ENCODE results near the gene TRPM5. TPM values are rescaled to one million over a fixed set of nuclear protein-coding genes. Genes with fewer than 3 reads are reported as not detected.

TRPM5 gene
- total RNA-seq, 1 donor from 2014 or later = 0.34 TPM

GRCh38 chr11:2396471-2396870, 47.8 kb downstream of the TRPM5 start:
- Mint-ChIP-seq H3K4me3 (no peak overlapping the region), H3K9me3 (no peaks in the 10 kb centered on the region), H3K27ac (no peak overlapping the region), H3K4me1 (peaks cover 4% of the 10 kb centered on the region), H3K36me3 (no peaks in the 10 kb centered on the region), H3K27me3 (ENCODE audit: insufficient read depth, low read depth) (no peaks in the 10 kb centered on the region)
- Histone ChIP-seq H2AFZ (replicated peaks) (no peak overlapping the region), H3K9ac (no peak overlapping the region), H3K36me3 (no peaks in the 10 kb centered on the region), H3K4me3 (no peak overlapping the region), H3K27ac (no peak overlapping the region), H4K20me1 (ENCODE audit: low read depth) (peaks cover 26% of the 10 kb centered on the region), H3K4me1 (peaks cover under 1% of the 10 kb centered on the region), H3F3A (ENCODE audit: low read depth) (peaks cover 22% of the 10 kb centered on the region), H3K9me3 (ENCODE audit: low read depth) (no peaks in the 10 kb centered on the region), H3K4me2 (no peak overlapping the region), H3K27me3 (no peaks in the 10 kb centered on the region), H3K79me2 (ENCODE audit: low read depth) (peaks cover 8% of the 10 kb centered on the region)
- TF ChIP-seq EZH2phosphoT487 (IDR thresholded peaks at IDR 0.05) = no peak
- no peak for TF ChIP-seq EZH2 (IDR thresholded peaks at IDR 0.05)
- TF ChIP-seq CTCF (IDR thresholded peaks at IDR 0.05) = no peak
- no peak for DNase-seq (ENCODE audit: low spot score)

GRCh38 chr11:2395856-2396255, 48.5 kb downstream of the TRPM5 start:
- TF ChIP-seq EZH2 (IDR thresholded peaks at IDR 0.05) = no peak
- no peak for TF ChIP-seq CTCF (IDR thresholded peaks at IDR 0.05)
- no peak for TF ChIP-seq EZH2phosphoT487 (IDR thresholded peaks at IDR 0.05)
- Mint-ChIP-seq H3K4me3 (no peak overlapping the region), H3K36me3 (no peaks in the 10 kb centered on the region), H3K27me3 (ENCODE audit: insufficient read depth, low read depth) (no peaks in the 10 kb centered on the region), H3K27ac (no peak overlapping the region), H3K4me1 (peaks cover 2% of the 10 kb centered on the region), H3K9me3 (no peaks in the 10 kb centered on the region)
- no peak overlapping the region for H3K4me3 ChIP-seq
- H3K36me3 ChIP-seq = no peaks in the 10 kb centered on the region
- no peak overlapping the region for H3K27ac ChIP-seq
- no peak overlapping the region for H3K9ac ChIP-seq
- no peaks in the 10 kb centered on the region for H3K4me1 ChIP-seq
- peaks cover 22% of the 10 kb centered on the region for H3F3A ChIP-seq (ENCODE audit: low read depth)
- peaks cover 32% of the 10 kb centered on the region for H4K20me1 ChIP-seq (ENCODE audit: low read depth)
- no peak overlapping the region for H3K4me2 ChIP-seq
- no peak for DNase-seq (ENCODE audit: low spot score)
- H3K9me3 ChIP-seq (ENCODE audit: low read depth) = no peaks in the 10 kb centered on the region
- H2AFZ ChIP-seq (replicated peaks) = no peak overlapping the region
- peaks cover 7% of the 10 kb centered on the region for H3K79me2 ChIP-seq (ENCODE audit: low read depth)
- H3K27me3 ChIP-seq = no peaks in the 10 kb centered on the region

- peaks cover 38% of the 10 kb centered on the region for H4K20me1 ChIP-seq (ENCODE audit: low read depth)
- Mint-ChIP-seq H3K27ac (no peak overlapping the region), H3K36me3 (no peaks in the 10 kb centered on the region), H3K4me1 (peaks cover 5% of the 10 kb centered on the region), H3K4me3 (no peak overlapping the region), H3K27me3 (ENCODE audit: insufficient read depth, low read depth) (no peaks in the 10 kb centered on the region), H3K9me3 (no peaks in the 10 kb centered on the region)
- H2AFZ ChIP-seq (replicated peaks) = no peak overlapping the region
- H3K79me2 ChIP-seq (ENCODE audit: low read depth) = peaks cover 10% of the 10 kb centered on the region
- H3K9me3 ChIP-seq (ENCODE audit: low read depth) = no peaks in the 10 kb centered on the region
- no peak overlapping the region for H3K4me3 ChIP-seq
- no peak overlapping the region for H3K27ac ChIP-seq
- H3K27me3 ChIP-seq = no peaks in the 10 kb centered on the region
- H3K4me2 ChIP-seq = no peak overlapping the region
- no peaks in the 10 kb centered on the region for H3K4me1 ChIP-seq
- TF ChIP-seq EZH2 (IDR thresholded peaks at IDR 0.05) = no peak
- no peak for TF ChIP-seq CTCF (IDR thresholded peaks at IDR 0.05)
- TF ChIP-seq EZH2phosphoT487 (IDR thresholded peaks at IDR 0.05) = no peak
- DNase-seq (ENCODE audit: low spot score) = no peak
- no peak overlapping the region for H3K9ac ChIP-seq
- no peaks in the 10 kb centered on the region for H3K36me3 ChIP-seq
- peaks cover 22% of the 10 kb centered on the region for H3F3A ChIP-seq (ENCODE audit: low read depth)
Observed at GRCh38 chr11:2395211-2395730, 49.0 kb downstream of the TRPM5 start.

All from neural progenitor cell (in vitro differentiated cells).